ENCODE results near the gene MYF5.

GRCh38 chr12:80697270-80697887, 19.3 kb upstream of the MYF5 start:
- TF ChIP-seq CTCF (IDR thresholded peaks at IDR 0.05) (no peak), POLR2A (IDR thresholded peaks at IDR 0.05) (no peak)
